Stimulated activated CD8-positive, alpha-beta memory T cell treated with anti-CD3 and anti-CD28 coated beads, Interleukin-7, amount 100 ng/mL, for 24 hours (primary cell): ENCODE results near the gene PANX1.

Source experiments
- DNase-seq: peaks from one replicate; pipeline ENCODE4 v3.0.0-alpha.2; 2020; ENCODE audit warnings: low read depth

PANX1 gene

GRCh38 chr11:94129512-94130297 is 1.1 kb downstream of the PANX1 start:
- no peak for DNase-seq

DNA sequence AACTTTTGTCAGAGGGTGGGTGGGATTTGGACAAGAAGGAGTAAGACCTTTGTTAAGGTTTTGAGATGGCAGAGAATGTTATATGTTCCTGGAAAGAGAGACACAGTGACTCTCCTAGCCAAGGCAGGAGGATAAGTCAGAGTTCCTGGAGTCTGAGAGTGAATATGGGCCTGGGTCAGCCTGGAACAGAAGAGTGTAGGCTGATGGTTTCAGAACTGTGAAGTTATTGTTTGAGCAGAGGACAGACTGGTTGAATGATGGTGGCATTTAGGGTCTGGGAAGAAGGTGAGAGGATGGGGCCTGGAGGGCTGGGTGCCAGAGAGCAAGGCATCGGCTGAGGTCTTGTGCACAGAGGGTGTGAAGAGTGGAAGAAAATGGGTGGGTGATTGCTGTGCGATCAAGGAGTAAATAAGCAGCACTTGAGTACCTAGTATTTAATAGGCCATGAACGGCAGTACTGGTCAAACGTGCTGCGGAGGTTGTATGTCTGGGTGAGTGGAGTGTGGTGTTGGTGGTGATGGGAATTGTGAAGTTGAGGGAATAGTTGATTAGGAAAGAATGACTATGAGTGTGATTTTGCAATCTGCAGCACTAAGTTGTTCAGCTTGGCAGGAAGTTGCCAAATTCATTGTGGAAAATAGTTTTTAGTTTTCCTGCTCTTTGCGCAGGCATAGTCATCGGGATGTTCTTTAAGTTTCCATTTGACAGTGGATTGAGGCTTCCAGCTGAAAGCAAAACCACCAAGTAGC is 1.8 kb downstream of the PANX1 start:
- no peak for DNase-seq

DNA sequence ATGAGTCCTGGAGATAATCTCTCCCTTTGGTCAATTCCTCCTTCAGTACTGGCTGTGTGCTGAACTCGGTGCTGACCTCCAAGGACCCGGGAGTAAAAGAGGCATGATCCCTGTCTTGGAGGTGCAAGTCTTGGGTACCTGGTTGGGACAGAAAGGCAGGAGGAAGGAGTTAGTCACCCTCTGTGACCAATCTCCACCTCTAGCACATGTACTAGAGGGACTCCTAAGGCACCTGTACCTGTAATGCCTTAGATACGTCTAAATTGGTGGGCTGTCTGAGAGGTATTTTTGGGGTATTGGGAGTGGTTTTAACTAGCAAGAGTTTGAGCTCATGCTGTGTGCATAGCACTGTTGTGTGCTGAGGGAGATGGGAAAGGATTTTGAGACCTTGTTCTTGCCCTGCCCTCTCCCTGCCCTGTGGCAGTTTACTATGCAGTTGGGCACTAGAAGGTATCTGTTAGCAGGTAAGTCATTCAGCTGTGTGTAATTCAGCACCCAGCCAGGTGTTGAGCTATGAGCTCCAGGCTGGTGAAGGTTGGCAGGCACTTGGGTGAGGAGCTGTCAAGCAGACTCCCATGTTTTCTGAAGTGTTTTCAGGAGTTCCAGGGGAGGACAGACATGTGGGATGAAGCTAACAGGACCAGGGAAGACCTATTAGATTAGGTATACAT is 2.5 kb downstream of the PANX1 start:
- DNase-seq = no peak

GRCh38 chr11:94131718-94132115 is 3.1 kb downstream of the PANX1 start:
- DNase-seq = no peak

DNA sequence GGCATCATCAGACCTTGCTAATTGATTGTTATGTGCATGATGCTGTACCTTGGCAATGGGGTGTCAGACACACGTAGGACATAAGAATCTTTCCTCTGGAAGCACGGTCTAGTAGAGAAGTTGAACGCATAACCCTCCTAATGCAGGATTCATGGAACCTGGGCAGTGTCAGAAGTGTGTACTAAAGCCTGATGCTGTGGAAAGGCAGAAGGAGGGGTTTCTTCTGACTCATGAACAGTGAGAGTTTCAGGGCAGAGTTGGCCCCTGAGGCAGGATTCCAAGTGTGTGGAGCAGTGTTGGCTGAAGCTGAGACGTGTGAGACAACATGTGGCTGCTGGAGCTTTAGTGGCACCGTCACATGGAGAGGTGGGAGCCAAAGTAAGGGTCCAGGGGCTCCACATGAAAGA is 3.5 kb downstream of the PANX1 start:
- no peak for DNase-seq

- DNase-seq = no peak
Measured at GRCh38 chr11:94132823-94133408, 4.3 kb downstream of the PANX1 start.

GRCh38 chr11:94133752-94134151 is 5.1 kb downstream of the PANX1 start:
- DNase-seq = no peak

DNA sequence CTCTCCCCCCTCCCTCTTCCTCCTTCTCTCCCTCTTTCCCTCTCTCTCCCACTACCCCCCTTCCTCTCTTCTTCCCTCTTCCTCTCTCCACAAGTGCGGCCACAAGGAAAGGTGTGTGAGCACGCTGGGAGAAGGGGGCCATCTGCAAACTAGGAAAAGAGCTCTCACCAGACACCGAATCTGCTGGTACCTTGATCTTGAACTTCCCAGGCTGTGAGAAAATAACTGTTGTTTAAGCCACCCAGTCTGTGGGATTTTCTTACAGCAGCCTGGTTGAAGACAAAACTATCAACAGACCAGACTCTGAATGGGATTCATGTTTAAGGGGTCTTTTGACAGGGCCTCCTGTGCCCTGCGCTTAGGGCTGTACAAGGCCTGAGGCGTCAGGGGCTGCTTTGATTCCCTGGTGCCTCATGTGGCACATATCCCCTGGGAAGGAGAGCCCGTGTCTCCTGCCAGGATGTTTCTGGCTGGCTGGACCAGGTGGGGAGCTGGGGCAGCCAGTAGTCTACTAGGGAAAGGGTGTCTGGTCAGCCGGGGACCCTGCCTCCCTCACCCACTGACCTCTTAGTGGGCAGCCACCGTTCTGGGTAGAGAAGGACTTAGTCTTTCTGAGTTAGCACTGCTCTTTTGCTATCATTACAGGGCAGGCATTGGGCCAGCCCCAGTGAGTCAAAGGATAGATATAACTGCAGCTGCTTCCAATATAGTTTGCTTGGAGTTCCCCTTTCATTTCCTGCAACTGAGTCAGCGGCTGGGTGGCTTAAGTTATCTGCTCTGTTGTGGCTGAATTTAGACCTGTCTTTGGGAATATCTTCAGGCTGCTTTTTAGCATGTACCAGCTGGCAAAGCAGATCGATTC is 6.2 kb downstream of the PANX1 start:
- DNase-seq = no peak

GRCh38 chr11:94139416-94139815 is 10.8 kb downstream of the PANX1 start:
- DNase-seq = no peak

DNA sequence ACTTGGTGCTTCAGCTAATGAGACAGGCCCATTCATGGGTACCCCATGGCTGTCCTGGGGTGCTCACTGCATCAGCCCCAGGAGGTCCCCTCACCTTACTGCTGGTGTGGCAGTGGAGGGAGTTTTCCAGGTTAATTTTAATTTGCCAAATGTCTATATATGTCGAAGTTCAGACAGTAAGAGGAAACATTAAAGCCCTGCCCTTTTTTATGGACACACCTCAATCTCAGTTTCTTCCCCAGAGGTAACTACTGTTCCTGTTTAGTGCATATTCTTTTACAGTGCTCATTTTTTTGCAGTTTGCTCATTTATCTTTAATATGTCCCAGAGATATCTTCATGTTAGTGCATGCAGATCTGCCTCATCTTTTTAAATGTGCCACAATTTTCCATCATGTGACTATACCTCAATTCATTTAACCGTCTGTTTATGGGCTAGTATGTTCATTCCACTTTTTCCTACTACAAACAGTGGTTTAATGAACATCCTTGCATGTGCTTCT is 11.6 kb downstream of the PANX1 start:
- no peak for DNase-seq

DNA sequence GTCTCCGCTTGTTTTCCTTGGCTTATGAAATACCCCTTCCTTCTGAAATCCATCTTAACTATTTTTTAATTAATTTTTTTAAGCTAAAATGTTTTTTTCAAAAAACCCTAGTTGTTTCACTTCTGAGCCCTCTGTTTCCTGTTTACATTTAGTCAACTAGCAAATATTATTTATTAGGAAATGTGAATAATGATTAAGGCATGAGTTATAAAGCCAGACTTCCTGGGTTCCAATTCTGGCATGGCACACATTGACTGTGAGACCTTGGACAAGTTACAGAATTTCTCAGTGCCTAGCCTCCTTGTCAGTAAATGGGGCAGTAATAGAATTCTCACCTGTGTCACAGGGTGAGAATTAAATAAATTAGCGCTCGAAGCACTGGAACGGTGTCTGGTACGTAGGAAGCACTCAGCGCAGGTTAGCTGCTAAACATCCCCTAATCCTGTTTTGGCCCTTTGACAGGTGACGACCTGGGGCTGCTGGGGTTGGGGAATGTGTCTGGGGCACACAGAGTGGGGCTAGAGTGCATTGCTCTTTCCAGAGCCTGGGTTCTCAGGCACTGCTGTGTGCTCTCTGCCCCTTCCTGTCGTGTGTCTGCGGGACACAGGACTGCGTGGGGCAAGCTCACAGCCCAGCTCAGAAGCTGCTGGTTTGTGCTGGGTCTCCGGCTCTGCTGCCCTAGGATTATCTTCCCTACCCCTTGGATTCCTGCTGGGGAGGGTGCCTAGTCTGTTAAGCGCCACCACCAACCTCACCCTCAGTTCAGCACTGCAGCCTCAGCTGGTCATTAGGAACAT is 13.1 kb downstream of the PANX1 start:
- no peak for DNase-seq

- no peak for DNase-seq
Measured at GRCh38 chr11:94142308-94143281, 14.0 kb downstream of the PANX1 start.

DNA sequence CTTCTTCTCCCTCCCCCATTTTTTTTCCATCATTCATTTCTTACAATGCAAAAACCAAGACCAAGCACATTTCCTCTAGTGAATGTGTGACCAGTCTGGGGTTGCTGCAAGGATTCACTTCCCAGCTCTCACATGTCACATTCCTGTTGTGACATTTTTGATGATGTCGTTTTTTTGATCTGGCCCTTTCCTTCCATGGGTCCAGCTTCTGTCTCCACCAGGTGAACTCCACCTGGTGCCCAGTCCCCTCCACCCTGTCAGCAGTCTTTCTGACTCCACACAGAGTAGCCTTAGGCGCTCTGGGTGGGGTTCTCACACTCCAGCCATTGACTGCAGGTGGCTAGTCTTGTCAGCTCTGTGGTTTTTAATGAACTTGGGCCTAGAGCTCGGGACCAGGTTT is 15.6 kb downstream of the PANX1 start:
- no peak for DNase-seq

- DNase-seq = no peak
Measured at GRCh38 chr11:94144664-94145063, 16.0 kb downstream of the PANX1 start.

GRCh38 chr11:94145431-94145830 is 16.8 kb downstream of the PANX1 start:
- DNase-seq = no peak

DNA sequence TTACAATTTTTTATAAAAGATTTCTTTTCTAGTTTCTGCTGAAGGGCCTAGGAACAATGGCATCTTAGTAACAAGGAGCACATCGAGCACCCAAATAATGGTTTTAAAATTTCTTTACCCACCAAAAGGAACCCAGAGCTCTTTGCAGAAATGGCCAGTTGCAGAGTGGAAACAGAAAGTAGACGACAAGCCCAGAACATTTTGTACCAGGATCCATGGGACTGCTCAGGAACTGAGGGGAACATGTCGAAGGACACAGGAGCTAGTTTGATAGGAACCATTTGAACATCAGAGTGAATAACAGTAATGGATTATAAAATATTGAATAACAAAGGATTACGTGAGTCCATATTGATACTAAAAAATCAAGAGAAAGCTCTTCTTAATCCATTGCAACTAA is 17.3 kb downstream of the PANX1 start:
- DNase-seq = no peak

DNA sequence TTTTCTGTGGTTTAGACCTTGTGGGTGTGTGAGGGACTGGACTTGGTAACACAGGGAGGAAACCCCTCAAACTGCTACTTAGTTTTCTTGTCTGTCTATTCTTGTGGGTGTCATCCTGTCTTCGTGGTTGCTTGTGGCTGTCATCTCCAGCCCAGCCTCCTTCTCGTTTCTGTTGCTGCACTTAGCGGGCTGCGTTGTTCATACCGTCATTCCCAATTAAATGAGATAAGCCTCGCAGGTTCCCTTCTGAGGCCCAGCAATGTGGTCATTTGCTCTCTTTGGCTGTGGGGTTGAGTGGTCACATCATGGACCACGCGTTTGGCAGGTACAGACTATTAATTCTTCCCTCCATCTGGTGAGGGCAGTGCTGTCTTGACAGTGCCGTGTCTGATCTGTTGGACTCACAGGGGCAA is 18.8 kb downstream of the PANX1 start:
- no peak for DNase-seq

GRCh38 chr11:94148189-94148588 is 19.5 kb downstream of the PANX1 start:
- no peak for DNase-seq

DNA sequence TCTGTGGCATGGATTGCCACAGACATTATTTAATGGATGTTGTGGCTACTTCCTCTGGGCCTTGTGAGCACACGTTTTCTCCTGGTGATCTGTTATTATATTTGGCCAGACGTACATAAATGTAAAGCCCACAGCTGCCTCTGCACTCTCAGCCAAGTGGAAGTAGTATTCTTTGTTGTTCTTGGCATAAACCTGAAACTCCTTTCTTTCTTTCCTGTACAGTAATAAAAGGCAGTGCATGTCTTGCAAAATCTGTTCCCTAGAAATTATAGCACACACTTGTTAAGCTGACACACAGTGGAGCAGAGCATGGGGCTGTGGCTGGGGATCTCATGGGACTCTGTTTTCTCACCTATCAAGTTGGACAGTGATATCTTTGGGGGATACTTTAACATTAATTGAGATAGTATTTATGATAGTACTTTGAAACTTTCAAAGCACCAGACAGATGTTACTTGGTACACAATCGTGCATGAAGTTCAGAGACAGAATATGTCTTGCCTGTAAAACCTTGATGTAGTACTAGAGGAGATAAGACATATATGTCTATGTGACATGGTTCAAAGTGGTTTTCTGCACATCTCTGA is 20.9 kb downstream of the PANX1 start:
- DNase-seq = no peak
